ENCODE data around the gene DPH3. TPM values are rescaled to one million over a fixed set of nuclear protein-coding genes. Genes with fewer than 3 reads are reported as not detected.

DPH3 gene
- total RNA-seq, 2 experiments from 2014 or later: 10.5 to 12.8 TPM

DNA sequence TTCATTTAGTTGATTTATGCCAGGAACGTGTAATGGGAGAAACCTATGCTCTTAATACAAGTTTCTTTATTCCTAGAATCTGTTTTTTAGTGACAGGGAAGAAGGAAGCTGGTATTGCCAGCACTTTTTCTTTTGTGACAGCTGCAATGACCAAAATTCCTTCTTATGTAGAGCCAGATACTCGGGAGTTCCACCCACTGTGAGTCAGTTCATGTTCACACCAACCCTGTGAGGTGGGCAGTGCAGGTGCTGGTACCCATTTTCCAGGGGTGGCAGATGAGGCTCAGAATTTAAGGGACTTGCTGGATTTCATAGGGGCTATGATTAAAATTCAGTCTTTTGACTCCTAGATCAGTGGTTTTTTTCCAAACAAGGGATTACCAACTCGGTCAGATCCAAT lies 35.0 kb upstream of the DPH3 start:
- DNase-seq (peak in 1 of 14 experiments; percentile 17), ATAC-seq (ENCODE audit: poor library complexity) (no peak)
- Histone ChIP-seq H3K4me1 (ENCODE audit: insufficient read depth, low read length) (peaks cover 69% of the 10 kb centered on the region), H3K27ac (ENCODE audit: low read depth in 1 of 2, low read length in 2 of 2) (peak overlapping the region; percentile 63 to 81), H3K4me3 (ENCODE audit: low read length) (no peak overlapping the region), H3K9me3 (ENCODE audit: control insufficient read depth in 1 of 2, insufficient read depth in 1 of 2, low read length in 2 of 2) (no peaks in the 10 kb centered on the region), H3K36me3 (ENCODE audit: insufficient read depth, low read length) (peaks cover 77% of the 10 kb centered on the region), H3K27me3 (ENCODE audit: control insufficient read depth in 1 of 2, insufficient read depth in 2 of 2, low read length in 2 of 2) (no peaks in the 10 kb centered on the region)
- Mint-ChIP-seq H3K36me3 (ENCODE audit: low read depth) (peaks cover 97% of the 10 kb centered on the region), H3K27ac (peak overlapping the region; percentile 96), H3K4me3 (peak overlapping the region; percentile 91), H3K4me1 (ENCODE audit: low read depth) (peaks cover 97% of the 10 kb centered on the region), H3K9me3 (no peaks in the 10 kb centered on the region), H3K27me3 (no peaks in the 10 kb centered on the region)
- intact Hi-C loops (cut with DNase I, micrococcal nuclease): loop anchor here (2.0 to 5.0 kb wide), 4 partner anchors 13 to 213 kb away; partner anchors contain the start of gene RFTN1 (in 1 of the 2)
- ChIA-PET CTCF (interaction anchor here (1.4 to 2.6 kb wide), 2 partner anchors 11 to 20 kb away, joined by 4 to 11 read pairs; no protein-coding TSS in a partner anchor), POLR2A (interaction anchor here (1.7 to 11.0 kb wide), 6 partner anchors 8 to 213 kb away, joined by 7 to 268 read pairs (median 32); no protein-coding TSS in a partner anchor)
- no peak for TF ChIP-seq CTCF (IDR thresholded peaks at IDR 0.05)

DNA sequence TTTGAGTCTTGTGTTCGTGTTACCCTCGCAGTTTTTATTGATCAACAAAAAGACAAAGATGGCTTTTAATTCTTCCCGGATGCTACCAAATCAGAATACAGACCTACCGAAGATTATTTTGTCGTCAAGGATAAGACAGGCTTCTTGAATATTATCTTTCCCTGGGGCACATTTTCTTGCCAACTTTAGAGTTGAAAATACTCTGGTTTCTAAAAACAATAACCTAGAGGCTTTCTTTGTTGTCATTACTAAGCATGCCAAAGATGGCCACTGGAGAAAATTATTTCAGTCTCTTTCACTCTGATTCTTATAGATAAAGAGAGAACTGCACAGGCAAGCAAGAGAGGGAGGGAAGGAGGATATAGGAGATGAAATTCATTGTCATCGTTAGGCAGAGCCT lies 34.1 kb upstream of the DPH3 start:
- peak overlapping the region; percentile 39 to 63 for H3K27ac ChIP-seq (ENCODE audit: low read depth in 1 of 2, low read length in 2 of 2)
- peak in 1 of 14 experiments; percentile 1 for DNase-seq
- H3K36me3 ChIP-seq (ENCODE audit: insufficient read depth, low read length): peaks cover 71% of the 10 kb centered on the region
- ChIA-PET CTCF (no interaction called here), POLR2A (interaction anchor here (0.8 kb wide), 1 partner anchor 951 kb away, joined by 3 read pairs; no protein-coding TSS in a partner anchor)
- no peaks in the 10 kb centered on the region for H3K9me3 Mint-ChIP-seq
- H3K4me3 ChIP-seq (ENCODE audit: low read length): no peak overlapping the region
- peak overlapping the region; percentile 96 for H3K27ac Mint-ChIP-seq
- H3K4me1 Mint-ChIP-seq (ENCODE audit: low read depth): peaks cover 94% of the 10 kb centered on the region
- peak overlapping the region; percentile 47 for H3K4me3 Mint-ChIP-seq
- no peak for ATAC-seq (ENCODE audit: poor library complexity)
- H3K9me3 ChIP-seq (ENCODE audit: control insufficient read depth in 1 of 2, insufficient read depth in 1 of 2, low read length in 2 of 2): peaks cover 3 to 5% of the 10 kb centered on the region in 2 experiments
- H3K36me3 Mint-ChIP-seq (ENCODE audit: low read depth): peaks cover 95% of the 10 kb centered on the region
- H3K27me3 Mint-ChIP-seq: no peaks in the 10 kb centered on the region
- H3K27me3 ChIP-seq (ENCODE audit: control insufficient read depth in 1 of 2, insufficient read depth in 2 of 2, low read length in 2 of 2): no peaks in the 10 kb centered on the region
- H3K4me1 ChIP-seq (ENCODE audit: insufficient read depth, low read length): peaks cover 66% of the 10 kb centered on the region
- intact Hi-C loops (cut with DNase I, micrococcal nuclease): no loop called here
- TF ChIP-seq CTCF (IDR thresholded peaks at IDR 0.05): no peak

GRCh38 chr3:16297997-16298885 lies 33.5 kb upstream of the DPH3 start:
- H3K9me3 Mint-ChIP-seq: no peaks in the 10 kb centered on the region
- peak overlapping the region; percentile 96 for H3K27ac Mint-ChIP-seq
- ChIA-PET CTCF (no interaction called here), POLR2A (interaction anchor here (0.6 to 1.2 kb wide), 5 partner anchors 13 to 950 kb away, joined by 3 to 4 read pairs (median 3); no protein-coding TSS in a partner anchor)
- no peaks in the 10 kb centered on the region for H3K27me3 Mint-ChIP-seq
- Histone ChIP-seq H3K4me3 (ENCODE audit: low read length) (no peak overlapping the region), H3K9me3 (ENCODE audit: control insufficient read depth in 1 of 2, insufficient read depth in 1 of 2, low read length in 2 of 2) (peaks cover 5 to 9% of the 10 kb centered on the region in 2 experiments), H3K27me3 (ENCODE audit: control insufficient read depth in 1 of 2, insufficient read depth in 2 of 2, low read length in 2 of 2) (no peaks in the 10 kb centered on the region), H3K27ac (ENCODE audit: low read depth in 1 of 2, low read length in 2 of 2) (peak overlapping the region; percentile 39 to 63), H3K4me1 (ENCODE audit: insufficient read depth, low read length) (peaks cover 64% of the 10 kb centered on the region), H3K36me3 (ENCODE audit: insufficient read depth, low read length) (peaks cover 71% of the 10 kb centered on the region)
- peaks cover 96% of the 10 kb centered on the region for H3K4me1 Mint-ChIP-seq (ENCODE audit: low read depth)
- intact Hi-C loops (cut with DNase I, micrococcal nuclease): no loop called here
- DNase-seq: peak in 2 of 14 experiments; percentile 50 to 54
- ATAC-seq (ENCODE audit: poor library complexity): no peak
- peak overlapping the region; percentile 64 for H3K4me3 Mint-ChIP-seq
- peaks cover 97% of the 10 kb centered on the region for H3K36me3 Mint-ChIP-seq (ENCODE audit: low read depth)
- no peak for TF ChIP-seq CTCF (IDR thresholded peaks at IDR 0.05)
